ENCODE measurements around the gene PPP1R27. TPM values are rescaled to one million over a fixed set of nuclear protein-coding genes. Genes with fewer than 3 reads are reported as not detected.

PPP1R27 gene
- total RNA-seq, 1 donor from 2014 or later = not detected

- no peaks in the 10 kb centered on the region for H3K27me3 Mint-ChIP-seq (ENCODE audit: low read depth)
- no peaks in the 10 kb centered on the region for H3K36me3 Mint-ChIP-seq
- H3K27ac Mint-ChIP-seq = peak overlapping the region; percentile 95
- peaks cover 19% of the 10 kb centered on the region for H3K4me1 Mint-ChIP-seq
- no peaks in the 10 kb centered on the region for H3K9me3 Mint-ChIP-seq
- peak overlapping the region; percentile 88 for H3K4me3 Mint-ChIP-seq
- DNase-seq (ENCODE audit: low spot score in 2 of 2, unreplicated experiment in 2 of 2) = no peak
- TF ChIP-seq, protein P1, sequence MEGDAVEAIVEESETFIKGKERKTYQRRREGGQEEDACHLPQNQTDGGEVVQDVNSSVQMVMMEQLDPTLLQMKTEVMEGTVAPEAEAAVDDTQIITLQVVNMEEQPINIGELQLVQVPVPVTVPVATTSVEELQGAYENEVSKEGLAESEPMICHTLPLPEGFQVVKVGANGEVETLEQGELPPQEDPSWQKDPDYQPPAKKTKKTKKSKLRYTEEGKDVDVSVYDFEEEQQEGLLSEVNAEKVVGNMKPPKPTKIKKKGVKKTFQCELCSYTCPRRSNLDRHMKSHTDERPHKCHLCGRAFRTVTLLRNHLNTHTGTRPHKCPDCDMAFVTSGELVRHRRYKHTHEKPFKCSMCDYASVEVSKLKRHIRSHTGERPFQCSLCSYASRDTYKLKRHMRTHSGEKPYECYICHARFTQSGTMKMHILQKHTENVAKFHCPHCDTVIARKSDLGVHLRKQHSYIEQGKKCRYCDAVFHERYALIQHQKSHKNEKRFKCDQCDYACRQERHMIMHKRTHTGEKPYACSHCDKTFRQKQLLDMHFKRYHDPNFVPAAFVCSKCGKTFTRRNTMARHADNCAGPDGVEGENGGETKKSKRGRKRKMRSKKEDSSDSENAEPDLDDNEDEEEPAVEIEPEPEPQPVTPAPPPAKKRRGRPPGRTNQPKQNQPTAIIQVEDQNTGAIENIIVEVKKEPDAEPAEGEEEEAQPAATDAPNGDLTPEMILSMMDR (IDR thresholded peaks at IDR 0.05; ENCODE audit: unreplicated experiment) = no peak
These were observed 3.3 kb downstream of the PPP1R27 start for GRCh38 chr17:81831563-81831956.

DNA sequence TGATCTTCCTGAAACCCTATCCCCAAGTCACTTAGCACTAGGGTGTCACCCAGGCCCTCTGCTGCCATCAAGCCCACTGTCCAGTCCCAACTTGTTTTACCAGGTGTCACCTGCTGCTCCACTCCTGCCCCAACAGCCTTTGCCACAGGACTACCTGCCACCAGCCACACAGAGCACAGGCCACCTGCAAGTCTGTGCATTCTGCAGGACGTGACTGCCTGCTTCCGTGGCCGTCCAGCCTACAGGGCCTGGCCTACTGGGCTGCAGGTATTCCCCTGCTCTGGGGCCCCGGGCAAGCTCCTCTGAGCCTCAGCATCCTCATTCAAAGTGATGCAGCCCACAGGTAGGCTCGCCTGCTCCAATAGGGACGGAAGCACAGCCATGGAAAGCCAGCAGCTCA is 5.0 kb downstream of the PPP1R27 start:
- no peak for DNase-seq (ENCODE audit: low spot score in 2 of 2, unreplicated experiment in 2 of 2)
- Mint-ChIP-seq H3K4me3 (no peak overlapping the region), H3K9me3 (no peaks in the 10 kb centered on the region), H3K36me3 (no peaks in the 10 kb centered on the region), H3K27me3 (ENCODE audit: low read depth) (no peaks in the 10 kb centered on the region), H3K4me1 (peaks cover 19% of the 10 kb centered on the region), H3K27ac (peak overlapping the region; percentile 51)
- TF ChIP-seq, protein P1 (IDR thresholded peaks at IDR 0.05; ENCODE audit: unreplicated experiment) = no peak

- Mint-ChIP-seq H3K27ac (no peak overlapping the region), H3K27me3 (ENCODE audit: low read depth) (no peaks in the 10 kb centered on the region), H3K4me3 (no peak overlapping the region), H3K4me1 (peaks cover 16% of the 10 kb centered on the region), H3K9me3 (no peaks in the 10 kb centered on the region), H3K36me3 (no peaks in the 10 kb centered on the region)
- no peak for DNase-seq (ENCODE audit: low spot score in 2 of 2, unreplicated experiment in 2 of 2)
- TF ChIP-seq, protein P1 (IDR thresholded peaks at IDR 0.05; ENCODE audit: unreplicated experiment) = no peak
These were observed 6.2 kb downstream of the PPP1R27 start for GRCh38 chr17:81828656-81829055.

DNA sequence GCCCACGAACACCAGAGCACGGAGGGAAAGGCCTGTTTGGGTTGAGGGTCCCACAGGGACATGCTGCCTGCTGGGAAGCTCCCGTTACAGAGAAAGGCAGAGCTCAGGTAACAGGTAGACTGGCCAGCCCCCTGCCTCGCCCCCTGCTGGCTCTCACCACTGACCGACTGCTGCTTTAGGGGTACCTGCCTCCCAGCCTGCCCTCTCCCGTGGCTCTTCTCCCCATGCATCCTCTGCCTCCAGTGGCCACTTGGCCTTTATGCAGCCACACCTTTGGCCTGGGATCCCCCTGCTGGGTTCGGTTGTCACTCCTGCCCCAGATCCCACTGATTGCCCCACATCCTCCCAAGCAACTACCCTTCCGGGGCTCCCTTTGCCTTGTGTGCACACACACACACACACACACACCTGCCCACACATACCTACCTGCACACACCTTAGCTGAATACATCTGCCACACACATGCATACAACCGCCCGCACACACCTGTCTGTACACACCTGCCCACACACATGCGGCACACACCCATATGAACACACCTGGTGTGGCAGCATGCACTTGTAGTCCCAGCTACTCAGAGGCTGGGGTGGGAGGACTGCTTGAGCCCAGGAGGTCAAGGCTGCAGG is 8.9 kb downstream of the PPP1R27 start:
- Mint-ChIP-seq H3K36me3 (peaks cover 2% of the 10 kb centered on the region), H3K9me3 (no peaks in the 10 kb centered on the region), H3K4me3 (no peak overlapping the region), H3K27me3 (ENCODE audit: low read depth) (no peaks in the 10 kb centered on the region), H3K4me1 (peaks cover 5% of the 10 kb centered on the region), H3K27ac (no peak overlapping the region)
- DNase-seq (ENCODE audit: low spot score in 2 of 2, unreplicated experiment in 2 of 2) = no peak
- TF ChIP-seq, protein P1 (IDR thresholded peaks at IDR 0.05; ENCODE audit: unreplicated experiment) = no peak

DNA sequence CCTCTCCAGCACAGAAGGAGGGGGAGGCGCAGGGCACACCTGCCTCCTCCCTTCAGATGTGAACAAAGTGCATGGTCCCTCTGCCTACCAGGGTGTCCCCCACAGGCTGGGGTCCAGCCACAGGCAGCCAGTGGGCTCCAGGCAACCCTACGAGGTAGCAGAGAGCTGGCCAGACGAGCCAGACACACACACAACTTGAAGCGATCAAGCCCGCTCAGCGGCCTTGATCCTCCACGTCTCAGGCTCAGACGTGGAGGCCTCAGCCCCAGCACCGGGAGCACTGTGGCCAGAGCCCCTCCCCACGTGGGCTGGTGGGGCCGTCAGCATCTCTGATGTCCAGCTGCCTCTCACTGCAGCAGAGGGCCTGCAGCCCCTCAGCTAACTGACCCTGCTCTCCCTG is 10.3 kb downstream of the PPP1R27 start:
- Mint-ChIP-seq H3K36me3 (peaks cover 2% of the 10 kb centered on the region), H3K27ac (no peak overlapping the region), H3K4me1 (peaks cover 2% of the 10 kb centered on the region), H3K9me3 (no peaks in the 10 kb centered on the region), H3K27me3 (ENCODE audit: low read depth) (no peaks in the 10 kb centered on the region), H3K4me3 (no peak overlapping the region)
- DNase-seq (ENCODE audit: low spot score in 2 of 2, unreplicated experiment in 2 of 2) = no peak
- TF ChIP-seq, protein P1 (IDR thresholded peaks at IDR 0.05; ENCODE audit: unreplicated experiment) = no peak

All from mesothelial cell of epicardium (in vitro differentiated cells).